ENCODE results near the gene PDE4D.

Gene PDE4D

GRCh38 chr5:59887274-59887673 lies 6.3 kb downstream of the PDE4D start:
- DNase-seq (ENCODE audit: insufficient read length, low spot score) (no peak), FAIRE-seq (no peak)
- TF ChIP-seq POU2F2 (IDR thresholded peaks at IDR 0.05; ENCODE audit: low read depth, low read length) (no peak), POLR2AphosphoS5 (IDR thresholded peaks at IDR 0.05; ENCODE audit: low read depth, low read length) (no peak), TAF1 (IDR thresholded peaks at IDR 0.05; ENCODE audit: low read depth, low read length) (no peak), PAX5 (IDR thresholded peaks at IDR 0.05; ENCODE audit: insufficient read depth, low read length, severe bottlenecking) (no peak), POLR2A (IDR thresholded peaks at IDR 0.05; ENCODE audit: low read depth, low read length) (no peak), SPI1 (IDR thresholded peaks at IDR 0.05; ENCODE audit: low read depth, low read length) (no peak)

DNA sequence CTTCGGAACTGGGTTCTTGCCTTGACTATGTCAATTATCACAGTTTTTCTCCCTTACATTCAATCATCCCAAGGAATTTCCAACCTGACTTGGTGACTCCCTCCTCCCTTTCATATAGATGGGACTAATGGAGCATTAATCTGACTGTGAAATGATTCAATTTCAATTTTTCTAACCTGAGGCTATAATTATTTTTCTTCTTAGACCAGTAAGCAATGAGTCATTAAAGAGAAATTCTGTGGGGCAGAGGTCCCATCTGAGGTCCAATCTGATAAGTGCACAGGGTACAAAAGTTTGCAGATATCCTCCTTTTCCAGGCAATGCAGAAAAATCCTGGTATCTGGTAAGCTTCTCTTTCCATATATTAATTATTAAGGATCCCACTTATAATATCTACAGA lies 18.9 kb downstream of the PDE4D start:
- FAIRE-seq (no peak), DNase-seq (ENCODE audit: insufficient read length, low spot score) (no peak)
- no peak for TF ChIP-seq POLR2AphosphoS5 (IDR thresholded peaks at IDR 0.05; ENCODE audit: low read depth, low read length)

DNA sequence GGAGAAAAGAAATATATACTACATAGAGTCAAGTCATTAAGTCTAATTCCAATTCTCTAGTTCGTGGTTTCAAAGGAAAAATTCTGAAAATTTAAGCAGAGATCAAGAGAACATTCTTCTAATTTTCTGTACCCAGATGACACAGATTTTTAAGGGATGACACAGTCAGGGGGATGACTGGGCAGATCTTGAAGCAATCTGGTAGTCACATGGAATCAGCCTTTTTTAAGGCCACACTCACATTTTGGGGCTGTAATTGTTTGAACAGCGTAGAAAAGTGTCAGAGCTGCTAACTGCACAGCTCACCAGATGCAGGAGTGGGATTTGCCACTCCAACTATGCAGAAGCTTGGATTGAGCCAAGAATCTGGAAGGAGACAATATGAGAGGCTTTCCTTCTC lies 20.4 kb downstream of the PDE4D start:
- FAIRE-seq, result no peak
- TF ChIP-seq SPI1 (IDR thresholded peaks at IDR 0.05; ENCODE audit: low read depth, low read length), result no peak
- TF ChIP-seq TAF1 (IDR thresholded peaks at IDR 0.05; ENCODE audit: low read depth, low read length), result no peak
- no peak for TF ChIP-seq POLR2AphosphoS5 (IDR thresholded peaks at IDR 0.05; ENCODE audit: low read depth, low read length)
- TF ChIP-seq PAX5 (IDR thresholded peaks at IDR 0.05; ENCODE audit: insufficient read depth, low read length, severe bottlenecking), result no peak
- no peak for TF ChIP-seq POLR2A (IDR thresholded peaks at IDR 0.05; ENCODE audit: low read depth, low read length)
- no peak for TF ChIP-seq POU2F2 (IDR thresholded peaks at IDR 0.05; ENCODE audit: low read depth, low read length)
- DNase-seq (ENCODE audit: insufficient read length, low spot score), result no peak

GRCh38 chr5:59866661-59867060 lies 26.9 kb downstream of the PDE4D start:
- no peak for DNase-seq (ENCODE audit: insufficient read length, low spot score)
- FAIRE-seq, result no peak
- TF ChIP-seq PAX5 (IDR thresholded peaks at IDR 0.05; ENCODE audit: insufficient read depth, low read length, severe bottlenecking) (no peak), TAF1 (IDR thresholded peaks at IDR 0.05; ENCODE audit: low read depth, low read length) (no peak), POU2F2 (IDR thresholded peaks at IDR 0.05; ENCODE audit: low read depth, low read length) (no peak)

DNA sequence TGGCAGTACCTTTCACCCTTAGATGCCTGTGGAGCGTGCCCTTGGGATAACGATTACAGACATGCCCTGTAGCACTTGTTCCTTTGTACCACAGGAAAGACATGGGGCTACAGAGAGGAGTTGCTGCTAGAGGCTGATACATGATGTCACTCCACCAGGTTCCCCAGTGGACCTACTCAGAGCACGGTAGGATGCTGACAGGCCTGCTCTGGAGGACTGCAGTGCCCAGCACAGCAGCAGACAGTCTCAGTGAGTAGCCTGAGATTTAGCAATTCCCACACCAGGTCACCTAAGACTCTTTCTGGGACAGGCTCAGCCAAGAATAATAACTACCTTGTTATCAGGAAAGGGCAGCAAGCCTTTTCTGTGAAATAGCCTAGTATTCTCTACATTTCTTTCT lies 28.8 kb downstream of the PDE4D start:
- no peak for FAIRE-seq
- no peak for TF ChIP-seq POLR2AphosphoS5 (IDR thresholded peaks at IDR 0.05; ENCODE audit: low read depth, low read length)
- TF ChIP-seq POLR2A (IDR thresholded peaks at IDR 0.05; ENCODE audit: low read depth, low read length), result no peak
- no peak for TF ChIP-seq PAX5 (IDR thresholded peaks at IDR 0.05; ENCODE audit: insufficient read depth, low read length, severe bottlenecking)
- no peak for TF ChIP-seq TAF1 (IDR thresholded peaks at IDR 0.05; ENCODE audit: low read depth, low read length)
- no peak for TF ChIP-seq SPI1 (IDR thresholded peaks at IDR 0.05; ENCODE audit: low read depth, low read length)
- TF ChIP-seq POU2F2 (IDR thresholded peaks at IDR 0.05; ENCODE audit: low read depth, low read length), result no peak
- no peak for DNase-seq (ENCODE audit: insufficient read length, low spot score)

GRCh38 chr5:59863777-59864176 lies 29.7 kb downstream of the PDE4D start:
- FAIRE-seq (no peak), DNase-seq (ENCODE audit: insufficient read length, low spot score) (no peak)
- TF ChIP-seq POLR2AphosphoS5 (IDR thresholded peaks at IDR 0.05; ENCODE audit: low read depth, low read length) (no peak), POU2F2 (IDR thresholded peaks at IDR 0.05; ENCODE audit: low read depth, low read length) (no peak), TAF1 (IDR thresholded peaks at IDR 0.05; ENCODE audit: low read depth, low read length) (no peak), SPI1 (IDR thresholded peaks at IDR 0.05; ENCODE audit: low read depth, low read length) (no peak), POLR2A (IDR thresholded peaks at IDR 0.05; ENCODE audit: low read depth, low read length) (no peak), PAX5 (IDR thresholded peaks at IDR 0.05; ENCODE audit: insufficient read depth, low read length, severe bottlenecking) (no peak)

DNA sequence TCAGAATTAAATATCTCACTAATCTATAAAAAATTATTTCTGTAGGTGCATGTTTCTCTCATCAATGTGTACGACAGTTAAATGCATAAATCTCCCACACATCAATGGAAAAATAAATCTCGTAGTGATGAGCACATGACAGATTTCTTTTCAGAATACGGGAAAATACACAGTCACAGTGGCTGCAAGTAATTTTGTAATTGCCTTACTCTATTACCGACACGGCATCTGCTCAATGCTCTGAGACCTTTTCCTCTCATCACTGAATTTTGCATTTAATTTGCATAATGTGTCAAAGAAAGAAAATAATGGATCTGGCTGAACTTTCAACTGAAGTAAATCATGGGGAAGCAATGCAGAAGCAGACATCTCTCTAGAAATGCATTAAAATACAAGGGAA lies 37.2 kb downstream of the PDE4D start:
- TF ChIP-seq POLR2AphosphoS5 (IDR thresholded peaks at IDR 0.05; ENCODE audit: low read depth, low read length) (no peak), POU2F2 (IDR thresholded peaks at IDR 0.05; ENCODE audit: low read depth, low read length) (no peak), PAX5 (IDR thresholded peaks at IDR 0.05; ENCODE audit: insufficient read depth, low read length, severe bottlenecking) (no peak), POLR2A (IDR thresholded peaks at IDR 0.05; ENCODE audit: low read depth, low read length) (no peak), TAF1 (IDR thresholded peaks at IDR 0.05; ENCODE audit: low read depth, low read length) (no peak), SPI1 (IDR thresholded peaks at IDR 0.05; ENCODE audit: low read depth, low read length) (no peak)
- DNase-seq (ENCODE audit: insufficient read length, low spot score), result no peak

GRCh38 chr5:59850766-59851165 lies 42.8 kb downstream of the PDE4D start:
- no peak for DNase-seq (ENCODE audit: insufficient read length, low spot score)
- TF ChIP-seq PAX5 (IDR thresholded peaks at IDR 0.05; ENCODE audit: insufficient read depth, low read length, severe bottlenecking), result no peak
- TF ChIP-seq SPI1 (IDR thresholded peaks at IDR 0.05; ENCODE audit: low read depth, low read length), result no peak
- TF ChIP-seq POLR2AphosphoS5 (IDR thresholded peaks at IDR 0.05; ENCODE audit: low read depth, low read length), result no peak
- TF ChIP-seq POLR2A (IDR thresholded peaks at IDR 0.05; ENCODE audit: low read depth, low read length), result no peak
- no peak for TF ChIP-seq POU2F2 (IDR thresholded peaks at IDR 0.05; ENCODE audit: low read depth, low read length)
- TF ChIP-seq TAF1 (IDR thresholded peaks at IDR 0.05; ENCODE audit: low read depth, low read length), result no peak
- FAIRE-seq, result no peak

More for the DNA sequence above, 37.2 kb downstream of the PDE4D start:
- no peak for FAIRE-seq

DNA sequence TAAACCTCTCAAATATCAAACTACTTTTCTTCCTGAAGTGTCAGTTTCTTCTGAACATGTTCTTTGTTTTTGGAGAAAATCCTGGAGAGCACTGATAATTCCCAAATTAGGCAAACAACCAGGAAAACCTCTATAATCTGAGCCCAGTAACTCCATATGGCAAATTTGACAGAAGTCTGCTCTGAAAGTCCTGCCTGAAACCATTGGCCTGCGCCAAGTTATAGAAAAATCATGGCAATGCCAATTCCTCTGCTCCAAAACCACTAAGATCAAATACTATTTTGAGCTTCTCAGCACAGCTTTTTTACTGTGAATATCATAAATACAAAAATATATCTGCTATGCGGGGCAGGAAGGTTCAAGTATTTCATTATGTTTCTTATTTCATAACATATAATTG lies 45.9 kb downstream of the PDE4D start:
- DNase-seq (ENCODE audit: insufficient read length, low spot score) (no peak), FAIRE-seq (no peak)
- no peak for TF ChIP-seq POU2F2 (IDR thresholded peaks at IDR 0.05; ENCODE audit: low read depth, low read length)
- no peak for TF ChIP-seq SPI1 (IDR thresholded peaks at IDR 0.05; ENCODE audit: low read depth, low read length)

- TF ChIP-seq POLR2AphosphoS5 (IDR thresholded peaks at IDR 0.05; ENCODE audit: low read depth, low read length) (no peak), TAF1 (IDR thresholded peaks at IDR 0.05; ENCODE audit: low read depth, low read length) (no peak), POLR2A (IDR thresholded peaks at IDR 0.05; ENCODE audit: low read depth, low read length) (no peak), POU2F2 (IDR thresholded peaks at IDR 0.05; ENCODE audit: low read depth, low read length) (no peak), PAX5 (IDR thresholded peaks at IDR 0.05; ENCODE audit: insufficient read depth, low read length, severe bottlenecking) (no peak), SPI1 (IDR thresholded peaks at IDR 0.05; ENCODE audit: low read depth, low read length) (no peak)
- FAIRE-seq, result no peak
Observed at GRCh38 chr5:59845730-59846129, 47.8 kb downstream of the PDE4D start.

More at GRCh38 chr5:59845730-59846129, 47.8 kb downstream of the PDE4D start:
- no peak for DNase-seq (ENCODE audit: insufficient read length, low spot score)
